ENCODE results near the gene BUD13. TPM values are rescaled to one million over a fixed set of nuclear protein-coding genes. Genes with fewer than 3 reads are reported as not detected.

BUD13 gene
- polyA plus RNA-seq, 1 donor (not counting 4 experiments of a cell fraction or from before 2014, with no cell fraction given) = 12.6 TPM

GRCh38 chr11:116778556-116778955 is 5.8 kb upstream of the BUD13 start:
- Histone ChIP-seq H2AFZ (ENCODE audit: control insufficient read depth, low read length) (no peak overlapping the region), H3K79me2 (ENCODE audit: control insufficient read depth, insufficient read depth, low read length) (peaks cover 2% of the 10 kb centered on the region), H3K9ac (ENCODE audit: control insufficient read depth, extremely low read depth, insufficient read depth, low read length) (no peak overlapping the region), H4K20me1 (ENCODE audit: control insufficient read depth, extremely low read depth, insufficient read depth, low read length) (no peaks in the 10 kb centered on the region), H3K4me3 (ENCODE audit: control insufficient read depth in 2 of 3, extremely low read depth in 1 of 3, insufficient read depth in 2 of 3, low read depth in 1 of 3, low read length in 3 of 3) (no peak overlapping the region), H3K9me3 (ENCODE audit: control insufficient read depth, low read depth, low read length) (no peaks in the 10 kb centered on the region), H3K36me3 (ENCODE audit: control insufficient read depth in 2 of 2, extremely low read depth in 1 of 2, insufficient read depth in 2 of 2, low read length in 2 of 2) (peaks cover 33 to 53% of the 10 kb centered on the region in 2 experiments), H3K4me2 (ENCODE audit: control insufficient read depth, extremely low read depth, insufficient read depth, low read depth, low read length) (no peak overlapping the region), H3K4me1 (ENCODE audit: control insufficient read depth, extremely low read depth, insufficient read depth, low read length) (peaks cover 13% of the 10 kb centered on the region), H3K27me3 (ENCODE audit: control insufficient read depth, extremely low read depth, insufficient read depth, low read length) (no peaks in the 10 kb centered on the region), H3K9me1 (ENCODE audit: control insufficient read depth, extremely low read depth, insufficient read depth, low read length) (no peaks in the 10 kb centered on the region), H3K27ac (ENCODE audit: control insufficient read depth, insufficient read depth, low read length) (no peak overlapping the region)
- FAIRE-seq (no peak), DNase-seq (ENCODE audit: low read depth, low spot score) (no peak)
- dilution Hi-C loops (cut with MboI; ENCODE audit: extremely low pct_ligation_motif_present, low sequenced_read_pairs) = no loop called here
- TF ChIP-seq EZH2 (IDR thresholded peaks at IDR 0.05; ENCODE audit: low read length) = no peak
- TF ChIP-seq CTCF (optimal IDR thresholded peaks at IDR 0.05 in 1 of 3, IDR thresholded peaks at IDR 0.05 in 1 of 3, conservative IDR thresholded peaks at IDR 0.05 in 1 of 3; ENCODE audit: extremely low read depth in 1 of 3, insufficient read depth in 2 of 3, low read length in 3 of 3) = no peak

- no peak for FAIRE-seq
- peaks cover 25 to 39% of the 10 kb centered on the region in 2 experiments for H3K36me3 ChIP-seq (ENCODE audit: control insufficient read depth in 2 of 2, extremely low read depth in 1 of 2, insufficient read depth in 2 of 2, low read length in 2 of 2)
Measured at GRCh38 chr11:116777056-116777455, 4.3 kb upstream of the BUD13 start.

More at GRCh38 chr11:116777056-116777455, 4.3 kb upstream of the BUD13 start:
- H3K79me2 ChIP-seq (ENCODE audit: control insufficient read depth, insufficient read depth, low read length) = peaks cover 5% of the 10 kb centered on the region
- no peak overlapping the region for H3K4me3 ChIP-seq (ENCODE audit: control insufficient read depth in 2 of 3, extremely low read depth in 1 of 3, insufficient read depth in 2 of 3, low read depth in 1 of 3, low read length in 3 of 3)
- H2AFZ ChIP-seq (ENCODE audit: control insufficient read depth, low read length) = no peak overlapping the region
- H3K27me3 ChIP-seq (ENCODE audit: control insufficient read depth, extremely low read depth, insufficient read depth, low read length) = no peaks in the 10 kb centered on the region
- peaks cover 8% of the 10 kb centered on the region for H3K4me1 ChIP-seq (ENCODE audit: control insufficient read depth, extremely low read depth, insufficient read depth, low read length)
- no peaks in the 10 kb centered on the region for H3K9me1 ChIP-seq (ENCODE audit: control insufficient read depth, extremely low read depth, insufficient read depth, low read length)
- H3K9ac ChIP-seq (ENCODE audit: control insufficient read depth, extremely low read depth, insufficient read depth, low read length) = no peak overlapping the region
- H3K9me3 ChIP-seq (ENCODE audit: control insufficient read depth, low read depth, low read length) = no peaks in the 10 kb centered on the region
- no peak overlapping the region for H3K27ac ChIP-seq (ENCODE audit: control insufficient read depth, insufficient read depth, low read length)
- no peak for DNase-seq (ENCODE audit: low read depth, low spot score)
- no peak overlapping the region for H3K4me2 ChIP-seq (ENCODE audit: control insufficient read depth, extremely low read depth, insufficient read depth, low read depth, low read length)
- dilution Hi-C loops (cut with MboI; ENCODE audit: extremely low pct_ligation_motif_present, low sequenced_read_pairs) = no loop called here
- no peaks in the 10 kb centered on the region for H4K20me1 ChIP-seq (ENCODE audit: control insufficient read depth, extremely low read depth, insufficient read depth, low read length)
- TF ChIP-seq EZH2 (IDR thresholded peaks at IDR 0.05; ENCODE audit: low read length) (no peak), CTCF (optimal IDR thresholded peaks at IDR 0.05 in 1 of 3, IDR thresholded peaks at IDR 0.05 in 1 of 3, conservative IDR thresholded peaks at IDR 0.05 in 1 of 3; ENCODE audit: extremely low read depth in 1 of 3, insufficient read depth in 2 of 3, low read length in 3 of 3) (no peak)
